A549 (cell line): Measurements from ENCODE around the gene KISS1. TPM values are rescaled to one million over a fixed set of nuclear protein-coding genes. Genes with fewer than 3 reads are reported as not detected.

Experiments
- ATAC-seq, 2 experiments: fragments of 200-7000 bp in 1 of 2; fragments of >200 bp in 1 of 2; cut with Nextera tagmentation in 1 of 2; cut with Tn5 transposase in 1 of 2; 3 replicates each; pipeline versions ENCODE4 v1.8.0 to v1.9.1; 2018 to 2020; ENCODE audit warnings: mild to moderate bottlenecking in 1 of 2, moderate library complexity in 1 of 2
- CTCF ChIA-PET: fragments of 300-600 bp; sonication (Branson Sonifier 250); formaldehyde crosslinking; extraction: SDS; loops from one replicate; lab custom pipeline; 2021; ENCODE audit warnings: antibody characterized with exemption, inconsistent platforms; lab: Yijun Ruan, JAX
- POLR2A ChIA-PET: fragments of 350-600 bp; formaldehyde crosslinking; extraction: SDS; loops from one replicate; lab custom pipeline; 2021; ENCODE audit warnings: antibody characterized with exemption, inconsistent platforms; lab: Yijun Ruan, JAX
- DNase-seq, 2 experiments: peaks; one replicate each; pipeline versions ENCODE4 v3.0.0 to v3.0.0-alpha.2; 2011 to 2016; ENCODE audit warnings: low read depth in 1 of 2, low spot score in 1 of 2
- FAIRE-seq: peaks from 2 replicates; lab custom pipeline; 2011; peaks lifted over from hg19 to GRCh38; lab: Jason Lieb, UNC
- H3K27ac ChIP-seq, 2 experiments: fragments of >200 bp; sonication (Bioruptor Twin); formaldehyde crosslinking; 3 replicates each; pipeline ENCODE4 v1.5.1; 2016 to 2017
- H3K4me1 ChIP-seq: fragments of >200 bp; sonication (Bioruptor Twin); formaldehyde crosslinking; 3 replicates; pipeline ENCODE4 v1.6.1; 2016
- H3K4me2 ChIP-seq: fragments of >200 bp; sonication (Bioruptor Twin); formaldehyde crosslinking; 3 replicates; pipeline ENCODE4 v1.6.1; 2016
- H3K4me3 ChIP-seq: fragments of >200 bp; sonication (Bioruptor Twin); formaldehyde crosslinking; 3 replicates; pipeline ENCODE4 v1.5.1; 2016
- H3K9me3 ChIP-seq: fragments of >200 bp; sonication (Bioruptor Twin); formaldehyde crosslinking; 3 replicates; pipeline ENCODE4 v1.6.1; 2016
- CBX2 ChIP-seq: fragments of 200-600 bp; sonication (generic); IDR thresholded peaks from 2 replicates; pipeline ENCODE4 v1.6.1; 2016; ENCODE audit warnings: low read depth, mild to moderate bottlenecking, borderline replicate concordance
- CEBPB ChIP-seq, 2 experiments: fragments of >200 bp in 1 of 2; sonication (Bioruptor Twin) in 1 of 2; formaldehyde crosslinking in 1 of 2; IDR thresholded peaks; 2 replicates each; pipeline ENCODE4 v1.6.1; 2012 to 2016
- FOSB ChIP-seq: fragments of 250-450 bp; sonication (Bioruptor Pico); IDR thresholded peaks from 2 replicates; pipeline ENCODE4 v1.5.0; 2020; ENCODE audit warnings: mild to moderate bottlenecking, moderate library complexity
- GATA3 ChIP-seq: IDR thresholded peaks from 2 replicates; pipeline ENCODE4 v1.6.1; 2012; ENCODE audit warnings: borderline replicate concordance
- HEYL ChIP-seq: fragments of 250-450 bp; sonication (Bioruptor Pico); IDR thresholded peaks from 2 replicates; pipeline ENCODE4 v1.8.0; 2021; ENCODE audit warnings: mild to moderate bottlenecking, moderate library complexity
- HOXA7 ChIP-seq: fragments of 250-450 bp; sonication (Bioruptor Pico); IDR thresholded peaks from 2 replicates; pipeline ENCODE4 v1.5.0; 2020; ENCODE audit warnings: mild to moderate bottlenecking, moderate library complexity
- JUN ChIP-seq, 2 experiments: fragments of >200 bp; sonication (Bioruptor Twin); formaldehyde crosslinking; IDR thresholded peaks; 2 replicates in 1 of 2; 3 replicates in 1 of 2; pipeline ENCODE4 v1.6.1; 2016 to 2017
- JUNB ChIP-seq: fragments of >200 bp; sonication (Bioruptor Twin); formaldehyde crosslinking; IDR thresholded peaks from 2 replicates; pipeline ENCODE4 v1.6.1; 2016
- KDM1A ChIP-seq: fragments of 200-600 bp; sonication (generic); IDR thresholded peaks from 2 replicates; pipeline ENCODE4 v1.6.1; 2016; ENCODE audit warnings: low read depth, mild to moderate bottlenecking
- KDM5A ChIP-seq: fragments of 200-600 bp; sonication (generic); IDR thresholded peaks from 2 replicates; pipeline ENCODE4 v1.6.1; 2016; ENCODE audit warnings: antibody characterized with exemption, mild to moderate bottlenecking
- POLR2AphosphoS2 ChIP-seq: conservative IDR thresholded peaks from 2 replicates; pipeline ENCODE4 v1.6.1; 2012; ENCODE audit warnings: low read length, improper control_type of control experiment, inconsistent platforms
- RNF2 ChIP-seq: fragments of 200-600 bp; sonication (generic); IDR thresholded peaks from 2 replicates; pipeline ENCODE4 v1.6.1; 2016; ENCODE audit warnings: low read depth, mild to moderate bottlenecking, antibody characterized with exemption, moderate library complexity, borderline replicate concordance
- SMC3 ChIP-seq: fragments of >200 bp; sonication (Bioruptor Twin); formaldehyde crosslinking; IDR thresholded peaks from 3 replicates; pipeline ENCODE4 v1.6.1; 2018; ENCODE audit warnings: inconsistent platforms
- TP53 ChIP-seq: fragments of 250-450 bp; sonication (Bioruptor Pico); IDR thresholded peaks from 2 replicates; pipeline ENCODE4 v1.5.0; 2021; ENCODE audit warnings: mild to moderate bottlenecking, moderate library complexity
- WGBS: methylation state at CpG from one replicate; pipeline ENCODE4 v1.1.6; 2017; ENCODE audit errors: missing lambda C conversion rate; 5-methylcytosine and 5-hydroxymethylcytosine counted together
- polyA plus RNA-seq, 4 experiments: library from polyadenylated mRNA; depleted of rRNA in 3 of 4; stranded (reverse); fragments of >200 nt; fragmentation: RNase III in 1 of 4; extraction: RNeasy Plus Mini Kit Qiagen cat#74134 plus additional on column Dnase treatment in 1 of 4; gene quantifications; 2 replicates in 3 of 4; 3 replicates in 1 of 4; pipeline ENCODE4 v1.2.3, GENCODE V29; 2011 to 2017
- TF ChIP-seq, protein P1 (sequence below): fragments of >200 bp; sonication (Bioruptor Twin); formaldehyde crosslinking; IDR thresholded peaks from 2 replicates; pipeline ENCODE4 v1.6.1; 2016
- TF ChIP-seq, protein P2 (sequence below): fragments of 200-600 bp; sonication (generic); IDR thresholded peaks from 2 replicates; pipeline ENCODE4 v1.6.1; 2016; ENCODE audit warnings: antibody characterized with exemption, mild to moderate bottlenecking, moderate library complexity
- TF ChIP-seq, protein P3 (sequence below): IDR thresholded peaks from 2 replicates; pipeline ENCODE4 v1.6.1; 2012; ENCODE audit warnings: low read depth, borderline replicate concordance
- TF ChIP-seq, protein P4 (sequence below): fragments of >200 bp; sonication (Bioruptor Twin); formaldehyde crosslinking; IDR thresholded peaks from 3 replicates; pipeline ENCODE4 v1.5.1; 2016
- TF ChIP-seq, protein P5 (sequence below): fragments of 250-450 bp; sonication (Bioruptor Pico); IDR thresholded peaks from 2 replicates; pipeline ENCODE4 v1.5.0; 2021; ENCODE audit warnings: mild to moderate bottlenecking, moderate library complexity, borderline replicate concordance

Gene KISS1
- polyA plus RNA-seq, 2 of the 4 experiments (the other 2 are of a cell fraction) = 0.23 TPM; not detected in 1

DNA sequence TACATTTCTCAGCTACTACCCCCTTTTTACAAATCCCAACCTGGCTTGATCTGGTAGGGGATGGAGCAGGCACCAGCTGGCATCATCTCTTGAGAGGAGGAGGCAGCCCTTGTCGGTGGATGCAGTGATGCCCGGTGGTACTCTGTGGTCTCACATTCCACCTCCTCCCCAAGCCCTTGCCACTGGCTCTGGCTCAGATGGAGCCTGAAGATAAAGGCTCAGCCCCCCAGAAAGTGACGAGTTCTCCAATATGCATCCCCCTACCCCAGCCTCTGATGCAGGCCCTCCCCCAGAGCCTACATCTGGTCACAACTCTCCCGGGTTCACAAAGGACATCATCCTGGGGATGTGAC lies 21.3 kb upstream of the KISS1 start:
- no peak overlapping the region for H3K27ac ChIP-seq
- ChIA-PET POLR2A (no interaction called here), CTCF (interaction anchor here (1.4 to 8.0 kb wide), 6 partner anchors 12 to 286 kb away, joined by 3 to 133 read pairs (median 8); partner anchors contain the start of gene PLEKHA6)
- no peak overlapping the region for H3K4me3 ChIP-seq
- H3K4me1 ChIP-seq = peaks cover 6% of the 10 kb centered on the region; the same call in 2 of the 3 replicates
- DNase-seq (no peak), ATAC-seq (no peak), FAIRE-seq (no peak)
- TF ChIP-seq, protein P1, sequence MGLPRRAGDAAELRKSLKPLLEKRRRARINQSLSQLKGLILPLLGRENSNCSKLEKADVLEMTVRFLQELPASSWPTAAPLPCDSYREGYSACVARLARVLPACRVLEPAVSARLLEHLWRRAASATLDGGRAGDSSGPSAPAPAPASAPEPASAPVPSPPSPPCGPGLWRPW = no peak
- TF ChIP-seq, protein P2, sequence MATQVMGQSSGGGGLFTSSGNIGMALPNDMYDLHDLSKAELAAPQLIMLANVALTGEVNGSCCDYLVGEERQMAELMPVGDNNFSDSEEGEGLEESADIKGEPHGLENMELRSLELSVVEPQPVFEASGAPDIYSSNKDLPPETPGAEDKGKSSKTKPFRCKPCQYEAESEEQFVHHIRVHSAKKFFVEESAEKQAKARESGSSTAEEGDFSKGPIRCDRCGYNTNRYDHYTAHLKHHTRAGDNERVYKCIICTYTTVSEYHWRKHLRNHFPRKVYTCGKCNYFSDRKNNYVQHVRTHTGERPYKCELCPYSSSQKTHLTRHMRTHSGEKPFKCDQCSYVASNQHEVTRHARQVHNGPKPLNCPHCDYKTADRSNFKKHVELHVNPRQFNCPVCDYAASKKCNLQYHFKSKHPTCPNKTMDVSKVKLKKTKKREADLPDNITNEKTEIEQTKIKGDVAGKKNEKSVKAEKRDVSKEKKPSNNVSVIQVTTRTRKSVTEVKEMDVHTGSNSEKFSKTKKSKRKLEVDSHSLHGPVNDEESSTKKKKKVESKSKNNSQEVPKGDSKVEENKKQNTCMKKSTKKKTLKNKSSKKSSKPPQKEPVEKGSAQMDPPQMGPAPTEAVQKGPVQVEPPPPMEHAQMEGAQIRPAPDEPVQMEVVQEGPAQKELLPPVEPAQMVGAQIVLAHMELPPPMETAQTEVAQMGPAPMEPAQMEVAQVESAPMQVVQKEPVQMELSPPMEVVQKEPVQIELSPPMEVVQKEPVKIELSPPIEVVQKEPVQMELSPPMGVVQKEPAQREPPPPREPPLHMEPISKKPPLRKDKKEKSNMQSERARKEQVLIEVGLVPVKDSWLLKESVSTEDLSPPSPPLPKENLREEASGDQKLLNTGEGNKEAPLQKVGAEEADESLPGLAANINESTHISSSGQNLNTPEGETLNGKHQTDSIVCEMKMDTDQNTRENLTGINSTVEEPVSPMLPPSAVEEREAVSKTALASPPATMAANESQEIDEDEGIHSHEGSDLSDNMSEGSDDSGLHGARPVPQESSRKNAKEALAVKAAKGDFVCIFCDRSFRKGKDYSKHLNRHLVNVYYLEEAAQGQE = no peak
- TF ChIP-seq GATA3 (no peak), KDM5A (no peak), FOSB (CRISPR knock-in tag) (no peak), SMC3 (no peak)
- H3K4me2 ChIP-seq = no peak overlapping the region
- 41% methylated on average over 4 of the region's 4 CpGs for WGBS
- H3K9me3 ChIP-seq = no peaks in the 10 kb centered on the region

DNA sequence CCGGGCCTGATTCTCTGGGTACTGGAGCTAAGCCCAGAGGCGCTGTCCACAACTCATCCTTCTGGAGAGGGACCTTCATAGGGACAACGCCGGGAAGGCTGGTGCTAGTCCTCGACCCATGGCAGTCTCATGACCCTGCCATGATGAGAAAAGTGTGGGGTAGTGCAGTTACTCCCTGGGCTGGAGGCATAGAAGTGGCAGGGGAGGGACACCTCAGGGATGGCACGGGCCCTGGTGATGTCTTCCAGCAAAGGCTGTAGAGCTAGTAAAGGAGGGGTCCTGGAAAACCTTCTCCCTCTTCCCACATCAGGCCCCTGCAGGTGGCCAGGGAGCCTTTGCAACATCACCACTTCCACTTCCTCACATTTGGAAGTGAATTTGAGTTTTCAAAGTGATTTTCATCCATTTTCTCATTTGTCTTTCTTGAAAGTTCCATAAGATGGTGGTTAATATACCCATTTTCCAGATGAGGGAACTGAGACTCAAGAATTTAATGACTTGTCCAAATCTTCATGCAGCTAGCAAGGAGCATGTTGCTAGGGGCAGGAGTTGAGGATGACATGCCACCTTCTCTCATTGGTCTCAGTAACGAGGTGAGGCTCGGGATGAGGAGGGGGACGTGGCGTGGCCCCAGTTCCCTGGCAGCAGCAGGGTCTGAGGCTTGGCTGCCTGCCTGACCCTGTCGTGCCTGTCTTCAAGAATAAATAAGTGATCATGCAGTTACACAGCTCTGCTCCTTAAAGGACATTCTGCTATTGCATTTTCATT lies 20.8 kb upstream of the KISS1 start:
- ChIA-PET POLR2A (no interaction called here), CTCF (interaction anchor here (0.8 to 8.0 kb wide), 9 partner anchors 11 to 286 kb away, joined by 3 to 133 read pairs (median 7); partner anchors contain the start of gene PLEKHA6)
- H3K4me2 ChIP-seq = no peak overlapping the region
- TF ChIP-seq KDM1A = peak; percentile 82
- TF ChIP-seq, protein P3, sequence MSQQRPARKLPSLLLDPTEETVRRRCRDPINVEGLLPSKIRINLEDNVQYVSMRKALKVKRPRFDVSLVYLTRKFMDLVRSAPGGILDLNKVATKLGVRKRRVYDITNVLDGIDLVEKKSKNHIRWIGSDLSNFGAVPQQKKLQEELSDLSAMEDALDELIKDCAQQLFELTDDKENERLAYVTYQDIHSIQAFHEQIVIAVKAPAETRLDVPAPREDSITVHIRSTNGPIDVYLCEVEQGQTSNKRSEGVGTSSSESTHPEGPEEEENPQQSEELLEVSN = no peak
- FAIRE-seq (no peak), DNase-seq (no peak), ATAC-seq (no peak)
- H3K4me3 ChIP-seq = no peak overlapping the region
- 89% methylated on average over 11 of the region's 11 CpGs for WGBS
- peaks cover 6% of the 10 kb centered on the region; the same call in 2 of the 3 replicates for H3K4me1 ChIP-seq
- no peaks in the 10 kb centered on the region for H3K9me3 ChIP-seq
- H3K27ac ChIP-seq = no peak overlapping the region

DNA sequence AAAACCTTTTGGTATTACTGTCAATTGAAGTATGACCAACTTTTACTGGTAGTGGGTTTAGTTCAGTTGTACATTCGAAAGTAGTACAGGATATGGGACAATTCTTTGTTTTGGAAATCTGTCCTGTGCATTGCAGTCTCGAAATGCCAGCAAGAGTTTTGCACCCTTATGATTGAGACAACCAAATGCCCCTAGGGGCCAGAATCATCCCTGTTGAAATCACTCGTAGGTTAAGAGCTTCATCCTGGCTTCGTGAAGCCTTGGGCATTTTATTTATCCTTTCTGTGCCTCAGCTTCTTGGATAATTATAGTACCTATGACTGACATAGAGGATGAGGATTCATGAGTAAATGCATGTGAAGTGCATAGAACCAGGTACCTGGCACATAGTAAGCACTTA lies 19.9 kb upstream of the KISS1 start:
- CTCF ChIA-PET = interaction anchor here (0.8 to 8.0 kb wide), 9 partner anchors 10 to 162 kb away, joined by 3 to 133 read pairs (median 10); partner anchors contain the start of gene PLEKHA6
- POLR2A ChIA-PET = no interaction called here

More for the DNA sequence above, 19.9 kb upstream of the KISS1 start:
- DNase-seq (no peak), FAIRE-seq (no peak), ATAC-seq (no peak)
- TF ChIP-seq KDM1A (no peak), RNF2 (no peak), POLR2AphosphoS2 (no peak), TP53 (no peak), GATA3 (no peak), JUNB (no peak), JUN (IDR thresholded peaks at IDR 0.05) (no peak), HOXA7 (CRISPR knock-in tag) (no peak), HEYL (no peak), CBX2 (no peak), CEBPB (IDR thresholded peaks at IDR 0.05) (no peak)
- TF ChIP-seq, protein P3 = no peak
- TF ChIP-seq, protein P4, sequence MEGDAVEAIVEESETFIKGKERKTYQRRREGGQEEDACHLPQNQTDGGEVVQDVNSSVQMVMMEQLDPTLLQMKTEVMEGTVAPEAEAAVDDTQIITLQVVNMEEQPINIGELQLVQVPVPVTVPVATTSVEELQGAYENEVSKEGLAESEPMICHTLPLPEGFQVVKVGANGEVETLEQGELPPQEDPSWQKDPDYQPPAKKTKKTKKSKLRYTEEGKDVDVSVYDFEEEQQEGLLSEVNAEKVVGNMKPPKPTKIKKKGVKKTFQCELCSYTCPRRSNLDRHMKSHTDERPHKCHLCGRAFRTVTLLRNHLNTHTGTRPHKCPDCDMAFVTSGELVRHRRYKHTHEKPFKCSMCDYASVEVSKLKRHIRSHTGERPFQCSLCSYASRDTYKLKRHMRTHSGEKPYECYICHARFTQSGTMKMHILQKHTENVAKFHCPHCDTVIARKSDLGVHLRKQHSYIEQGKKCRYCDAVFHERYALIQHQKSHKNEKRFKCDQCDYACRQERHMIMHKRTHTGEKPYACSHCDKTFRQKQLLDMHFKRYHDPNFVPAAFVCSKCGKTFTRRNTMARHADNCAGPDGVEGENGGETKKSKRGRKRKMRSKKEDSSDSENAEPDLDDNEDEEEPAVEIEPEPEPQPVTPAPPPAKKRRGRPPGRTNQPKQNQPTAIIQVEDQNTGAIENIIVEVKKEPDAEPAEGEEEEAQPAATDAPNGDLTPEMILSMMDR = no peak
- TF ChIP-seq, protein P5, sequence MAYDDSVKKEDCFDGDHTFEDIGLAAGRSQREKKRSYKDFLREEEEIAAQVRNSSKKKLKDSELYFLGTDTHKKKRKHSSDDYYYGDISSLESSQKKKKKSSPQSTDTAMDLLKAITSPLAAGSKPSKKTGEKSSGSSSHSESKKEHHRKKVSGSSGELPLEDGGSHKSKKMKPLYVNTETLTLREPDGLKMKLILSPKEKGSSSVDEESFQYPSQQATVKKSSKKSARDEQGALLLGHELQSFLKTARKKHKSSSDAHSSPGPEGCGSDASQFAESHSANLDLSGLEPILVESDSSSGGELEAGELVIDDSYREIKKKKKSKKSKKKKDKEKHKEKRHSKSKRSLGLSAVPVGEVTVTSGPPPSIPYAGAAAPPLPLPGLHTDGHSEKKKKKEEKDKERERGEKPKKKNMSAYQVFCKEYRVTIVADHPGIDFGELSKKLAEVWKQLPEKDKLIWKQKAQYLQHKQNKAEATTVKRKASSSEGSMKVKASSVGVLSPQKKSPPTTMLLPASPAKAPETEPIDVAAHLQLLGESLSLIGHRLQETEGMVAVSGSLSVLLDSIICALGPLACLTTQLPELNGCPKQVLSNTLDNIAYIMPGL (CRISPR knock-in tag) = no peak
- H3K27ac ChIP-seq = no peak overlapping the region
- H3K9me3 ChIP-seq = no peaks in the 10 kb centered on the region
- H3K4me1 ChIP-seq = peaks cover 6% of the 10 kb centered on the region; the same call in 2 of the 3 replicates
- no peak overlapping the region for H3K4me2 ChIP-seq
- 61% methylated on average over 4 of the region's 4 CpGs for WGBS
- H3K4me3 ChIP-seq = no peak overlapping the region
